H1 (cell line): ENCODE measurements around the gene DHX36. TPM values are rescaled to one million over a fixed set of nuclear protein-coding genes. Genes with fewer than 3 reads are reported as not detected.

ENCODE experiments used
- CTCF ChIA-PET: fragments of 300-600 bp; sonication (Branson Sonifier 250); formaldehyde crosslinking; loops from one replicate; lab custom pipeline; 2021; ENCODE audit not compliant: partially characterized antibody; lab: Charles Lee
- POLR2A ChIA-PET: fragments of 300-600 bp; sonication (Branson Sonifier 250); formaldehyde crosslinking; loops from one replicate; lab custom pipeline; 2021; ENCODE audit warnings: inconsistent platforms; ENCODE audit not compliant: partially characterized antibody; lab: Charles Lee
- DNase-seq, 2 experiments: peaks; one replicate each; pipeline versions ENCODE4 v3.0.0 to v3.0.0-alpha.2; 2010 to 2022; ENCODE audit warnings: low spot score in 2 of 2, low read depth in 1 of 2, mixed read lengths in 1 of 2
- FAIRE-seq: peaks from 2 replicates; lab custom pipeline; 2011; peaks lifted over from hg19 to GRCh38; lab: Jason Lieb, UNC
- H2AFZ ChIP-seq: 2 replicates; pipeline ENCODE4 v1.8.1; 2012; ENCODE audit warnings: low read length, inconsistent platforms
- H2AK5ac ChIP-seq: 2 replicates; pipeline ENCODE4 v1.6.1; 2013; ENCODE audit warnings: low read depth, low read length
- H2BK120ac ChIP-seq: replicated peaks from 2 replicates; pipeline ENCODE3; 2013; ENCODE audit warnings: low read depth, low read length, inconsistent platforms
- H2BK12ac ChIP-seq: 2 replicates; pipeline ENCODE4 v1.6.1; 2013; ENCODE audit warnings: low read depth, low read length
- H2BK15ac ChIP-seq: 2 replicates; pipeline ENCODE4 v1.6.1; 2013; ENCODE audit warnings: low read length
- H2BK20ac ChIP-seq: 2 replicates; pipeline ENCODE4 v1.6.1; 2013; ENCODE audit warnings: low read length
- H2BK5ac ChIP-seq: 2 replicates; pipeline ENCODE4 v1.6.1; 2013; ENCODE audit warnings: low read depth, low read length
- H3K14ac ChIP-seq: 2 replicates; pipeline ENCODE4 v1.6.1; 2013; ENCODE audit warnings: inconsistent platforms; ENCODE audit not compliant: insufficient read length
- H3K18ac ChIP-seq: 2 replicates; pipeline ENCODE4 v1.6.1; 2013; ENCODE audit warnings: low read length; ENCODE audit errors: extremely low read depth
- H3K23ac ChIP-seq: 2 replicates; pipeline ENCODE4 v1.6.1; 2013; ENCODE audit warnings: inconsistent platforms; ENCODE audit not compliant: insufficient read length
- H3K23me2 ChIP-seq: 2 replicates; pipeline ENCODE4 v1.6.1; 2013; ENCODE audit warnings: low read depth, low read length
- H3K27ac ChIP-seq: 2 replicates; pipeline ENCODE4 v1.6.1; 2011; ENCODE audit warnings: low read depth, low read length, inconsistent platforms
- H3K27me3 ChIP-seq, 4 experiments: replicated peaks in 1 of 4; 1 replicate in 1 of 4; 2 replicates in 3 of 4; pipeline versions ENCODE4 v1.6.1 to v1.8.1; 2011 to 2013; ENCODE audit warnings: low read length in 3 of 4, mild to moderate bottlenecking in 3 of 4, inconsistent platforms in 2 of 4, mixed read lengths in 2 of 4, moderate library complexity in 1 of 4; ENCODE audit not compliant: control insufficient read depth in 3 of 4, insufficient read depth in 3 of 4; ENCODE audit errors: extremely low read depth in 1 of 4
- H3K36me3 ChIP-seq, 4 experiments: 2 replicates each; pipeline versions ENCODE4 v1.6.1 to v1.8.1; 2011 to 2013; ENCODE audit warnings: mild to moderate bottlenecking in 4 of 4, low read length in 3 of 4, moderate library complexity in 2 of 4, control low read depth in 1 of 4, inconsistent platforms in 1 of 4; ENCODE audit not compliant: insufficient read depth in 4 of 4, control insufficient read depth in 2 of 4
- H3K4ac ChIP-seq: replicated peaks from 2 replicates; pipeline ENCODE3; 2013; ENCODE audit warnings: low read length, low read depth, mixed read lengths, inconsistent platforms; ENCODE audit not compliant: insufficient read length
- H3K4me1 ChIP-seq, 4 experiments: replicated peaks in 1 of 4; 1 replicate in 1 of 4; 2 replicates in 3 of 4; pipeline versions ENCODE4 v1.6.1 to v1.8.1; 2011 to 2013; ENCODE audit warnings: low read length in 3 of 4, inconsistent platforms in 2 of 4, mixed read lengths in 1 of 4; ENCODE audit not compliant: insufficient read depth in 4 of 4, control insufficient read depth in 3 of 4
- H3K4me2 ChIP-seq, 2 experiments: 2 replicates each; pipeline versions ENCODE4 v1.6.1 to v1.8.1; 2011 to 2013; ENCODE audit warnings: low read depth in 2 of 2, low read length in 2 of 2, control low read depth in 1 of 2, inconsistent platforms in 1 of 2, mild to moderate bottlenecking in 1 of 2; ENCODE audit not compliant: insufficient read depth in 1 of 2
- H3K4me3 ChIP-seq, 4 experiments: fragments of 200-600, 300-600 bp in 1 of 4; sonication (generic), shearing (Covaris generic), sonication (Bioruptor Twin) in 1 of 4; 2 replicates each; pipeline versions ENCODE4 v1.5.1 to v1.8.1; 2011 to 2016; ENCODE audit warnings: low read length in 4 of 4, low read depth in 3 of 4, control low read depth in 2 of 4, inconsistent platforms in 2 of 4, mild to moderate bottlenecking in 2 of 4, mixed read lengths in 1 of 4, moderate library complexity in 1 of 4; ENCODE audit not compliant: insufficient read depth in 2 of 4; ENCODE audit errors: extremely low read depth in 1 of 4
- H3K56ac ChIP-seq: replicated peaks from 2 replicates; pipeline ENCODE3; 2013; ENCODE audit warnings: low read depth, mild to moderate bottlenecking, mixed read lengths, low read length, inconsistent platforms; ENCODE audit not compliant: insufficient read length
- H3K79me1 ChIP-seq: 2 replicates; pipeline ENCODE4 v1.6.1; 2013; ENCODE audit warnings: low read depth, low read length, control low read depth
- H3K79me2 ChIP-seq, 2 experiments: 2 replicates each; pipeline versions ENCODE4 v1.6.1 to v1.8.1; 2012 to 2013; ENCODE audit warnings: low read length in 2 of 2, mild to moderate bottlenecking in 2 of 2, inconsistent platforms in 1 of 2; ENCODE audit not compliant: insufficient read depth in 2 of 2, control insufficient read depth in 1 of 2
- H3K9ac ChIP-seq, 4 experiments: replicated peaks in 1 of 4; 1 replicate in 1 of 4; 2 replicates in 3 of 4; pipeline versions ENCODE4 v1.6.1 to v1.8.1; 2011 to 2013; ENCODE audit warnings: low read depth in 3 of 4, low read length in 3 of 4, control low read depth in 2 of 4, mild to moderate bottlenecking in 2 of 4, moderate library complexity in 2 of 4, inconsistent platforms in 1 of 4; ENCODE audit errors: extremely low read depth in 1 of 4
- H3K9me3 ChIP-seq, 2 experiments: 2 replicates each; pipeline versions ENCODE4 v1.6.1 to v1.8.1; 2012 to 2013; ENCODE audit warnings: mild to moderate bottlenecking in 2 of 2, moderate library complexity in 2 of 2, control low read depth in 1 of 2, inconsistent platforms in 1 of 2, low read depth in 1 of 2, low read length in 1 of 2, mixed read lengths in 1 of 2; ENCODE audit not compliant: insufficient read depth in 2 of 2
- H4K20me1 ChIP-seq, 2 experiments: replicated peaks in 1 of 2; 2 replicates each; pipeline versions ENCODE3 to v1.8.1; 2011 to 2013; ENCODE audit warnings: inconsistent platforms in 2 of 2, low read length in 2 of 2, mild to moderate bottlenecking in 1 of 2; ENCODE audit not compliant: insufficient read depth in 2 of 2, control insufficient read depth in 1 of 2
- H4K5ac ChIP-seq: 2 replicates; pipeline ENCODE4 v1.6.1; 2013; ENCODE audit warnings: low read length, low read depth, mixed read lengths, inconsistent platforms; ENCODE audit not compliant: insufficient read length
- H4K8ac ChIP-seq: 2 replicates; pipeline ENCODE4 v1.8.0; 2013; ENCODE audit warnings: mild to moderate bottlenecking, moderate library complexity, low read length, inconsistent platforms; ENCODE audit not compliant: insufficient read depth; ENCODE audit errors: extremely low read depth
- H4K91ac ChIP-seq: replicated peaks from 2 replicates; pipeline ENCODE3; 2013; ENCODE audit warnings: low read length, mixed read lengths, inconsistent platforms; ENCODE audit not compliant: insufficient read length
- CBX5 ChIP-seq: fragments of 300-800, 300-1000 bp; sonication (generic); IDR thresholded peaks from 2 replicates; pipeline ENCODE4 v1.7.1; 2016; ENCODE audit warnings: antibody characterized with exemption, low read length, low read depth
- WGBS, 2 experiments: shearing (Covaris generic) in 1 of 2; methylation state at CpG; one replicate each; pipeline versions ENCODE4 v1.1.6 to v1.1.7; 2013 to 2015; ENCODE audit warnings: low lambda C conversion rate in 2 of 2, mixed read lengths in 2 of 2, inconsistent platforms in 1 of 2, low coverage in 1 of 2, missing lambda C conversion rate in 1 of 2; ENCODE audit not compliant: insufficient replicate concordance in 2 of 2, insufficient coverage in 1 of 2, insufficient read length in 1 of 2; ENCODE audit errors: extremely low coverage in 1 of 2, missing lambda C conversion rate in 1 of 2; 5-methylcytosine and 5-hydroxymethylcytosine counted together
- polyA plus RNA-seq, 7 experiments: library from polyadenylated mRNA; depleted of rRNA in 3 of 7; stranded (reverse) in 5 of 7; unstranded in 2 of 7; fragments of >200 nt in 5 of 7; fragments of 200-250 nt in 2 of 7; gene quantifications; 1 replicate in 5 of 7; 2 replicates in 1 of 7; 4 replicates in 1 of 7; pipeline versions ENCODE4 v1.2.1 to v1.2.3, GENCODE V29; 2011 to 2013; ENCODE audit warnings: missing spikeins in 2 of 7, mixed read lengths in 2 of 7
- total RNA-seq: library from RNA; stranded (reverse); fragmentation: NEBNext Ultra II Directional; extraction: Animal tissue kit (Norgen Biotek cat#: 25700); gene quantifications from 2 replicates; pipeline ENCODE4 v1.2.1, GENCODE V29; 2021

Gene DHX36
- total and polyA plus RNA-seq, 2 of the 8 experiments (the other 6 are each of a cell fraction or from before 2014, with no cell fraction given): 44.9 to 131 TPM

- no peak overlapping the region for H2BK15ac ChIP-seq
- no peak for FAIRE-seq
- no peak for TF ChIP-seq CBX5
Observed at GRCh38 chr3:154285221-154285620, 39.1 kb downstream of the DHX36 start.

More at GRCh38 chr3:154285221-154285620, 39.1 kb downstream of the DHX36 start:
- Histone ChIP-seq H4K91ac (no peak overlapping the region), H2BK120ac (no peak overlapping the region), H4K5ac (no peak overlapping the region), H3K56ac (no peak overlapping the region), H2AK5ac (no peak overlapping the region), H4K20me1 (no peaks in the 10 kb centered on the region), H2AFZ (no peak overlapping the region), H3K79me2 (no peaks in the 10 kb centered on the region), H3K23ac (no peak overlapping the region), H3K4me2 (no peak overlapping the region), H3K18ac (no peak overlapping the region), H3K4me3 (no peak overlapping the region), H3K23me2 (no peaks in the 10 kb centered on the region), H3K27me3 (no peaks in the 10 kb centered on the region), H3K79me1 (no peaks in the 10 kb centered on the region), H4K8ac (no peak overlapping the region), H3K36me3 (peaks cover 15 to 97% (median 61%) of the 10 kb centered on the region in 4 experiments), H3K9me3 (no peaks in the 10 kb centered on the region), H3K14ac (no peak overlapping the region), H3K4ac (no peak overlapping the region), H3K4me1 (no peaks in the 10 kb centered on the region), H3K9ac (no peak overlapping the region), H3K27ac (no peak overlapping the region), H2BK20ac (no peak overlapping the region), H2BK5ac (no peak overlapping the region), H2BK12ac (no peak overlapping the region)
- ChIA-PET CTCF (no interaction called here), POLR2A (no interaction called here)
- 87% methylated on average over 2 of the region's 2 CpGs; no CpG with 5 or more reads in 1 of the 2 experiments for WGBS, 2 experiments
- no peak for DNase-seq
